Measurements from ENCODE around the gene KCNJ18.
"Not testable (repeated sequence)": the region's sequence is repeated elsewhere in the genome, so short reads cannot be mapped to it uniquely, and the experiment has no call there.

The KCNJ18 gene

GRCh38 chr17:21671871-21672270 is 20.5 kb upstream of the KCNJ18 start:
- not testable (repeated sequence) for DNase-seq

GRCh38 chr17:21673451-21674241 is 18.7 kb upstream of the KCNJ18 start:
- not testable (repeated sequence) for DNase-seq

DNA sequence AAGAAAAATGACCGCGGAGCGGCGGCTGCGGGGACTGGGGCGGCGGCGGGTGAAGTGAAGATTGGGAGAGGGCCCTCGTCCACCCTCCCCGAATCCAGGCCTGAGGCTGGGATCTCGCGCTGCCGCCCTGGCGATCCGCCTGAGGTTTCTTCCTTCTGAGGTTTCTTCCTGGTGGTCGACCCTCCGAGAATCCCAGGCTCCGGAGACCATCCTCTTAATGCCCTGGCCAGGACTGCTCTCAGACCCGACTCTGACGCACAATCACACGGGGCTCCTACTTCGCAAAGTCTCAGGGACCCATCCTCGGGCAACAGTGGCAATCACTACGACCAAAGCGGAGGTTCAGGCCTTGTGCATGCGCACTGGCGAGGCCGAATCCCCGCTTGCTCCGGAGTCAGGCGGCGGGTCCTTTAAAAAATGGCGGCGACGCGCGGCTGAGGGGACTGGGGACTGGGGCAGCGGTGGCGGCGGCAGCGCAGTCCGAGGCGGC is 18.0 kb upstream of the KCNJ18 start:
- DNase-seq: no peak

- not testable (repeated sequence) for DNase-seq
Observed at GRCh38 chr17:21674891-21675738, 17.2 kb upstream of the KCNJ18 start.

DNA sequence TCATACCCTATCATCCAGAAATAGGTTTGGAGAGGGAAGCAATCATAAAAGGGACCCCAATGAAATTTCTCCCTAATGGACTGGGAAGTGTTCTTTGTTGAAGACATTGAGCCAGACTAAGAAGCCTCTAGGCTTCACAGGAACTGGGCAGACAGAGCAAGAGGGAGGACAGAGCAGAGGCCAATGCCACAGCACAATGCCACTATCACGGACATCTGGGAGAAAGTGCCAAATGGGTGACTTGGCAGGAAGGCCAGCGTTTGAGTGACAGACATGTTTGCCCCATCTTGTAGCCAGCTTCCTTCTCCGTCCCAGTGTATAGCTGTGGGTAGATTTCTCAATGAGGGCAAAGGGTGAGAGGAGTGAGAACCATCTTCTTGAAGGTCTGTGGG is 16.6 kb upstream of the KCNJ18 start:
- DNase-seq: not testable (repeated sequence)

DNA sequence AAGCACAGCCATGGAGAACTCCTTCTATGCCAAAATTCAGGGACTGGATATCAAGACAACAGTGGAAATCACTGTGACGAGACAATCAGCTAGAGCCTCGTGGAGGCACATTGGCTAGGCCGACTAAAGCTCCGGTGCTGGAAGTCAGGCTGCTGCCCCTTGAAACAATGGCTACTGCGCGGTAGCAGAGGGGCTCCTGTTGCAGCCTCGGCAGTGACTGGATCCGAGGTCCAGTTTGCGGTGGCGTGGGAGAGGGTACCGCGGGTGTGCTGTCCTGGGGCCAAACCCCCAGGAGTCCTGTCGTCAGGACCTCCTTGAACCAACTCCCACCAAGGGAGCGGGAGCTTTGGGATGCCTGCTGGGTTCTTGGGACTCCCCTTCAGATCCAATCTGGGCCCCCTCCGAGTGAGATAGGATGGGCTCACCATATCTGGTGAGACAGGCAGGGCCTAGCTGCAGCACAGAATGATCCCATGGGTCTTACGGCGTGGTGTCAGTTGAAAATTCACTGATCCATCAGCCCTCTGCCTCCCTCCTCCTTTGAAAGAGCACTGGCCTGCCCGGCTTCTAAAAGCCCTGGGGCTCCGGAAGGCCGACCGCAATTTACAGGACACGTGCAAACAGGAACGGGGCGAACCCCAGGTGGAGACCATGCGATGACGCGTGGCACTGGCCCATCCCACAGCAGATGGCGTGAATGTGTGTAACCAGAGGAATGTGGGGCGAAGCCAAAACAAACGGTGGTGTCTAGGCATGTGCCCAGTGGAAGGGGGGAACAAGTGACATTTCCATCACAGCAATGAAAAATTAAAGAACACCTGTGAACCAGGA is 15.8 kb upstream of the KCNJ18 start:
- no peak for DNase-seq

DNA sequence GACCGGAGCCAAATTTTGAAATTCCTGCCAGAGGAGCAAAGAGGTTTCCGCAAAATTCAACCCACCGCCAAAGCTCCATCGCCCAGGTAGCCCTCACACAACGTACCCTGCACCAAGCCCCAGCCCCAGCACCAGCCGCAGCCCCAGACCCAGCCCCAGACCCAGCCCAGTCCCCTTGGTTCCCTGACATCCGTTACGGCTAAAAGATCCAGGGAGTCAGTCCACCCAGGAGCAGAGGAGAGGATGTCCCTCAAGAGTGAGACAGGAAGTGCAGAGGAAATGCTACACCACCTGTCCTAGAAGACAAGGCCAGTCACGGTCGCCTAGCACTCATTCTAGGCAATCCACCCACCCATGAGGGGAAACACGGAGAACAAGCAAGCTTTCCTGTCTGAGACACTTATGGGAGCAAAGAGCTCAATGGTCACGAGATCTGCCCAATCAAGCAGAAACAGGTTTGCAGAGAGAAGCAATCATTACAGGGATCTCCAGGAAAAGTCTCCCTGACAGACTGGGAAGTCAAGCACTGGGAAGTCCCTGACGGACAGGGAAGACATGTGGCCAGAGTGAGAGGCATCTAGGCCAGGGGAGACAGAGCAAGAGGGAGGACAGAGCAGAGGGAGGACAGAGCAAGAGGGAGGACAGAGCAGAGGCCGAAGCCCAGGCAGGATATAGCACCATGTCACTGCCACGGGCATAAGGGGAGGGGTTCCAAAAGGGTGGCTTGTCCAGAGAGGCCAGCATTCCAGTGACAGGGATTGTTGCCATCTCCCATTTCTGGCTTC is 15.0 kb upstream of the KCNJ18 start:
- no peak for DNase-seq

GRCh38 chr17:21677911-21678310 is 14.4 kb upstream of the KCNJ18 start:
- DNase-seq: no peak

DNA sequence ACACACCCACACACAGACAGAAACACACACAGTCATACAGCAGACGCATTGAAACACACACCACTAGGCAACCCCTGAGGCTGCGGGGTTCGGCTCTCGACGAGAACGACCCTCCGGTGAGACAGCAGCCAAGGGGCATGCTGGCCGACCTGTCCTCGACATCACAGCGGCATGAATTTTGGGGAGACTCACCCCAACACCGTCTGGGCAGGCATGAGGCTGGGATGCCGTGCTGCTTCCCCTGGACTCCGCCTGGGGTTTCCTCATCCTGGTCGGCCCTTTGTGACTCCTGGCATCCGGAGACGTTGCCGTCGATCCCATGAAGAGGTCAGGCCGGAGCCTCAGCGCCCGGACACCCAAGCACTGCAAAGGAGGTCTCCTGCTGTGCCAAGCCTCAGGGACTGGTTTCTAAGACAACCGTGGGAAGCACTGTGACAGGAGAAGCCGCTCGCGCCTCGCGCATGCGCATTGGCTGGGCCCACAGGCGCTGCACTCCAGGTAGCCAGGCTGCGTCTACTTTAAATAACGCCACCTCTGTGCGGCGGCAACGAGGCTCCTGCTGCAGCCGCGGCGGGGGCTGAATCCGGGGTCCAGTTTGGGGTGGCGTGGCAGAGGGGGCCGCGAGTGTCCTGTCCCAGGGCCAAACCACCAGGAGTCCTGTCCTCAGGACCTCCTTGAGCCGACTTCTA is 13.8 kb upstream of the KCNJ18 start:
- no peak for DNase-seq

GRCh38 chr17:21679256-21680146 is 12.8 kb upstream of the KCNJ18 start:
- no peak for DNase-seq

GRCh38 chr17:21680366-21680765 is 12.0 kb upstream of the KCNJ18 start:
- DNase-seq: no peak

DNA sequence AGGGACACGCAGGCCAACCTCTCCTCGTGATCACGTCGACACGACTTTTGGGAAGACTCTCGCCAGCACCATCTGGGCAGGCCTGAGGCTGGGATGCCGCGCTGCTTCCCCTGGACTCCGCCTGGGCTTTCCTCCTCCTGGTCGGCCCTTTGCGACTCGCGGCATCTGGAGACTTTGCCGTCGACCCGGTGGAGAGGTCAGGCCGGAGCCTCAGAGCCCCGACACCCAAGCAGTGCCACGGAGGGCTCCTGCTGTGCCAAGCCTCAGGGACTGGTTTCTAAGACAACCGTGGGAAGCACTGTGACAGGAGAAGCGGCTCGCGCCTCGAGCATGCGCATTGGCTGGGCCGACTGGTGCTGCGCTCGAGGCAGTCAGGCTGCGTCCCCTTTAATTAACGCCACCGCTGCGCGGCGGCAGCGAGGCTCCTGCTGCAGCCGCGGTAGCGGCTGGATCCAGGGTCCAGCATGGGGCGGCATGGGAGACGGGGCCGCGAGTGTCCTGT is 11.4 kb upstream of the KCNJ18 start:
- DNase-seq: not testable (repeated sequence)

GRCh38 chr17:21681576-21681975 is 10.7 kb upstream of the KCNJ18 start:
- DNase-seq: not testable (repeated sequence)

DNA sequence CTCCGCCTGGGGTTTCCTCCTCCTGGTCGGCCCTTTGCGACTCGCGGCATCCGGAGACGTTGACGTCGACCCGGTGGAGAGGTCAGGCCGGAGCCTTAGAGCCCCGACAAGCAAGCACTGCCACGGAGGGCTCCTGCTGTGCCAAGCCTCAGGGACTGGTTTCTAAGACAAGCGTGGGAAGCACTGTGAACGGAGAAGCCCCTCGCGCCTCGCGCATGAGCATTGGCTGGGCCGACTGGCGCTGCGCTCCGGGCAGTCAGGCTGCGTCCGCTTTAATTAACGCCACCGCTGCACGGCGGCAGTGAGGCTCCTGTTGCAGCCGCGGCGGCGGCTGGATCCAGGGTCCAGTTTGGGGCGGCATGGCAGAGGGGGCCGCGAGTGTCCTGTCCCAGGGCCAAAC is 10.2 kb upstream of the KCNJ18 start:
- DNase-seq: not testable (repeated sequence)

DNA sequence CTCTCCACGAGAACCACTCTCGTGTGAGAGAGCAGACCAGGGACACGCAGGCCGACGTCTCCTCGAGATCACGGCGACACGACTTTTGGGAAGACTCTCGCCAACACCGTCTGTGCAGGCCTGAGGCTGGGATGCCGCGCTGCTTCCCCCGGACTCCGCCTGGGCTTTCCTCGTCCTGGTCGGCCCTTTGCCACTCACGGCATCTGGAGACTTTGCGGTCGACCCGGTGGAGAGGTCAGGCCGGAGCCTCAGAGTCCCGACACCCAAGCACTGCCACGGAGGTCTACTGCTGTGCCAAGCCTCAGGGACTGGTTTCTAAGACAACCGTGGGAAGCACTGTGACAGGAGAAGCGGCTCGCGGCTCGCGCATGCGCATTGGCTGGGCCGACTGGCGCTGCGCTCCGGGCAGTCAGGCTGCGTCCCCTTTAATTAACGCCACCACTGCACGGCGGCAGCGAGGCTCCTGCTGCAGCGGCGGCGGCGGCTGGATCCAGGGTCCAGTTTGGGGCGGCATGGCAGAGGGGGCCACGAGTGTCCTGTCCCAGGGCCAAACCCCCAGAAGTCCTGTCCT is 9.1 kb upstream of the KCNJ18 start:
- not testable (repeated sequence) for DNase-seq

- DNase-seq: not testable (repeated sequence)
Observed at GRCh38 chr17:21683897-21684296, 8.4 kb upstream of the KCNJ18 start.

DNA sequence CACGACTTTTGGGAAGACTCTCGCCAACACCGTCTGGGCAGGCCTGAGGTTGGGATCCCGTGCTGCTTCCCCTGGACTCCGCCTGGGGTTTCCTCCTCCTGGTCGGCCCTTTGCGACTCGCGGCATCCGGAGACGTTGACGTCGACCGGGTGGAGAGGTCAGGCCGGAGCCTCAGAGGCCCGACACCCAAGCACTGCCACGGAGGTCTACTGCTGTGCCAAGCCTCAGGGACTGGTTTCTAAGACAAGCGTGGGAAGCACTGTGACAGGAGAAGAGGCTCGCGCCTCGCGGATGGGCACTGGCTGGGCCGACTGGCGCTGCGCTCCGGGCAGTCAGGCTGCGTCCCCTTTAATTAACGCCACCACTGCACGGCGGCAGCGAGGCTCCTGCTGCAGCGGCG is 7.9 kb upstream of the KCNJ18 start:
- not testable (repeated sequence) for DNase-seq

- not testable (repeated sequence) for DNase-seq
Observed at GRCh38 chr17:21685061-21685795, 7.1 kb upstream of the KCNJ18 start.

Data from GF-D8 (cell line).